KBM-7 (cell line): ENCODE results near the gene OR1I1.

ENCODE experiments used
- DNase-seq: peaks from one replicate; pipeline ENCODE4 v3.0.0-alpha.2; 2015
- in situ Hi-C: fragments of 300-500 bp; cut with MboI; formaldehyde crosslinking; loops from 2 replicates; pipeline ENCODE4 v1.14.3; 2020; ENCODE audit warnings: low sequenced_read_pairs, low pct_unique_long_range_greater_than_20kb, mixed read lengths

Gene OR1I1

GRCh38 chr19:15136234-15136954, 54.4 kb downstream of the OR1I1 start:
- no peak for DNase-seq
- in situ Hi-C loops, result no loop called here

- DNase-seq, result no peak
- in situ Hi-C loops, result no loop called here
These were observed 55.8 kb downstream of the OR1I1 start for GRCh38 chr19:15137777-15138176.

GRCh38 chr19:15138427-15138826, 56.4 kb downstream of the OR1I1 start:
- no peak for DNase-seq
- in situ Hi-C loops, result no loop called here

- DNase-seq, result no peak
- in situ Hi-C loops, result no loop called here
These were observed 59.1 kb downstream of the OR1I1 start for GRCh38 chr19:15141143-15141542.

GRCh38 chr19:15142313-15142712, 60.3 kb downstream of the OR1I1 start:
- DNase-seq, result no peak
- in situ Hi-C loops, result no loop called here
